Stimulated activated naive CD8-positive, alpha-beta T cell treated with anti-CD3 and anti-CD28 coated beads, Interleukin-15, Interleukin-2, amounts not matched to agents 100 U/mL and 50 U/mL, for 24 hours (primary cell): ENCODE measurements around the gene C1D.

ENCODE experiments used
- ATAC-seq: fragments of 150-1000 bp; cut with Tn5 transposase; one replicate; pipeline ENCODE4 v1.10.0; 2021
- DNase-seq: peaks from one replicate; pipeline ENCODE4 v3.0.0; 2021

C1D gene

GRCh38 chr2:68057658-68058396 is 5.0 kb downstream of the C1D start:
- DNase-seq (no peak), ATAC-seq (no peak)

DNA sequence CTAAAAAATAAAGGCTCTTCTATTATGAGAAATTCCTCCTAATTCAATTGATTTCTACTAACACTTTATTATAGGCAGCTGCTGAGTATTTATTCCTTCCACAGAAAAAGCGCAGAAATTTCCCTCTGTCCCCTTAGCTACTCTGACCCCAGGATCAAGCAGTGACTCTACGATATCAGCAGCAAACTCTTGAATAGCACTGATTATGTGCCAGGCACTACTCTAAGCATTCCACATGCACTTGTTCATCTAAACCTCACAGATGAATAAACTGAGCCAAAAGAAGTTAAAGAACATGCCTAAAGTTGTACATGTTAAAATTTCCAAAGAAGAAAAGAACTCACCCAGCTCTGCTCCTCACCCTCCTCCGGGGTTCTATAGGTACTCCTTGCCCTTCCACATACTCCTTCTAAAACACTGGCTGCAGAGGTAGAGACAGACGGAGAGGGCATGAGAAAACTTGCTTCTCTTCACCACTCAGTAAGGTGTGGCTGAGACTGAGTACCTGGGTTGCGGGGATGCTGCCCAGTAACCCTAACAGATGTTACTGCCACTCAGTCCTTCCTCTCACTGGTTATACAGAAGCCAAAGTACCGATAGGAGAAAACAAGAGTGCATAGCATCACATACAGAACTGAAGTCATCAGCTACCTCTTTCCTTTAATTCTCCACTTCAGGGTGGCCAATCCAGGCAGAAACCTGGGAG is 9.9 kb downstream of the C1D start:
- DNase-seq, result no peak
- ATAC-seq, result no peak

DNA sequence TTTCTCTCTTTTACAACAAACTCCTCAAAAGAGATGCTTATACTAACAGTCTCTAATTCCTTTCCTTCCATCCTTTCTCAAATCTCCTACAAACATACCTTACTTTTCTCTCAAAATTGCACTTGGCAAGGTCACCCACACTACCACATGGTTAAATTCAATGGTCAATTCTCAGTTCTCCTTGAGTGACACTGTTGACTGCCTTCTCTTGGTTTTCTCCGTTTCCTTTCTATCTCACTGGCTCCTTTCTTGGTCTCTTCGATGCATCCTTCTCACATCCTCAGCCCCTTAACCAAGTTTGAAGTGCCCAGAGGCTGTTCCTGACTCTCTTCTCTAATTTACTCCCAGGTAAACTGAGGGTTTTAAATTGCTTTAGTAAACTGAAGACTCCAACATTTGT is 12.5 kb downstream of the C1D start:
- DNase-seq, result no peak
- no peak for ATAC-seq

DNA sequence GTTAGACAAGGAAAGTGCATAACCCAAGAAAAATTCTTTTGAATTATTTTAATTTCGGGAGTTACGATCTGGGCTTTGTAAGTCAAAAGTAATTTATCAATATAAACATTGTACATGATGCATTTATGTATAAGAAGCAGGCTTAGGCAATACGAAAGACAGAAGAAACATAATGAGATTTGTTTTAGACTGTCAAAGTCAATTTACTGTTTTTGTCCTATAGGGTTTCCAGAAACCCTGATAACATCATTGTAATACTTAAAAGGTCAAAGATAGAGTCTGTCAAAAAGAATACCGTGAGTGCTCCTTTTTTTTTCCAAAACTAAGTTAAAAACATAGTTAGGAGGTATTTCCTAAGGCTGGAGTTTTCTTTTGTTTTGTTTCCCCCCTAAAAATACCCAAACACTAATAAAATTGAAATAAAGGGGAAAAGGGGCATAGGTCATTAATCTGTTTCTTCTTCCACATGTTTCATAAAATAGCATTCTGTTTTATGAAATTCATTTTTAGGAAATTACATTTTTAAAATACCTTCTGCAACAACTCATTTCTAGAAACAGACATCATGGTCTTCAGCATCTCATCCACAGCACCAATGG is 16.1 kb downstream of the C1D start:
- ATAC-seq (no peak), DNase-seq (no peak)

DNA sequence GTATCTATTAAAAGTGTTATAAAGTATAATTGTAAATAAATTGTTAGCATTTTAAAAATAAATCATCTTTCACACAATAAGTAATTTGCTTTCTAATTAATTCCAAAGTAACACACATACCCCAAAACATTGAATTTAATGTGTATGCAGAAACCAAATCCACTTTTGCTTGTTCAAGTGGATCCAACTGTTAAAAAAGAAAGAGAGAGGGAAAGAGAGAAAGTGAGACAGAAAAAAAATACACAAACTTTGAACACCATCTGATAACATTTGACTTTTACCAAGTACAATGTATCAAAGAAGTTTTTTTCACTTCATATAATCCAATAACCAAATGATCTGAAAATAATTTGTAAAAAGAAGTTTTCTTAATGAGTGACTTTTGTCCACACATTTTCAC is 16.6 kb downstream of the C1D start:
- no peak for DNase-seq
- no peak for ATAC-seq

DNA sequence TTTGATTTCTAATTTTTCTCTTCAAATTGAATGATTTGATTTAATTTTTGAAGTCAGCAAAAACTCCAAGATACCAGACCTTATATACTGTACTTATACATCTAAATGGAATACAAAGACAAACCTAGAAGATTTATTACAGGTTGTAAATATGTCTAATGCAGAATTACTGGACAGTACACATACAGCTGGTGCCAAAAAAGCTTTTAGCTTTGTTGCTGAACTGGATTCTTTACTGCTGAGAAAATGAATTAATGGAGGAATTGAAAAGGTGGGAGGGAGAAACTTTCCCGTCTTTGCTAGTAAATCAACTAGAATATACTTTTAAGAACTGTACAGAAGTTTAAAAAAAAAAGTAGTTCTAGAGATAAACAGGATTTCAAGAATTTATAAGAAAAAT is 17.5 kb downstream of the C1D start:
- ATAC-seq (no peak), DNase-seq (no peak)

GRCh38 chr2:68044099-68044498 is 18.7 kb downstream of the C1D start:
- DNase-seq (no peak), ATAC-seq (no peak)

- DNase-seq, result no peak
- no peak for ATAC-seq
These were observed 19.1 kb downstream of the C1D start for GRCh38 chr2:68043695-68044094.

- no peak for ATAC-seq
- no peak for DNase-seq
These were observed 19.8 kb downstream of the C1D start for GRCh38 chr2:68043032-68043431.

- ATAC-seq (no peak), DNase-seq (no peak)
These were observed 21.0 kb downstream of the C1D start for GRCh38 chr2:68041704-68042245.

DNA sequence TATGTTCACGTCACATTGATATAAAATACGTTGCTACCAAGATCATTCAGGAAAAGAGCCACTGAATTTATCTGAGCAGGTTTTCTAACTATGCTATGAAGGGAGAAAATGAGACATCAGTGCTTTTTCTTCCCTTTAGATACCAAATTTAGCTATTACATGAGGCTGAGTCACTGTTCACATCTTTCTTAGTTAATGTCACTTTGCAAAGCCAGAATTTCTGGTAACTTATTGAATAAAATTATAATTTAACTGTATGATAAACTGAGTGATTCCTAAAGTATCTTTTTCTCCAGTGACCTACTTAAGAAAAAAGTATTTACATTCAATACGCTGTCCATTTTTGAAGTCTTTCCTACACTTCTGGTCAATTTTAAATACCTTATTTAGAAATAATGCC is 22.7 kb downstream of the C1D start:
- no peak for ATAC-seq
- no peak for DNase-seq

DNA sequence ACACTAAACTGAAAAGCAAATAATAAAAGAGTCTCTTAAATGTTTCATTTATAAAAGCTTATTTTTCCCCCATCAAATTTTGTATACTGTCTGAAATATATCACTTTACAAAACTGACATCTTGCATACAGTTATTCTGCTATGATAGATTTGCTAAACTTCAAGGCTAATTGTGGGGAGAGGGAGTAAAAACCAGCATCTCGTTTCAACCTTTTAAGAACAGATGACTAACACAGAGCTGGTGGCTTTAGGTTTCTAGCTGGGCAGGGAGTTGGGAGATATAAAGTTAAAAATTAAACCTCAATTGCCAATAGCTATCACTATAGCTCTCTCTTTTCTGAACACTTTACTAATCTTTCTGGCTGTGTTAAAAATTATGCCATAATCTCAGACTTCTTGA is 23.5 kb downstream of the C1D start:
- peak; percentile 40 for ATAC-seq
- no peak for DNase-seq

GRCh38 chr2:68032702-68033101 is 30.1 kb downstream of the C1D start:
- no peak for ATAC-seq
- no peak for DNase-seq

DNA sequence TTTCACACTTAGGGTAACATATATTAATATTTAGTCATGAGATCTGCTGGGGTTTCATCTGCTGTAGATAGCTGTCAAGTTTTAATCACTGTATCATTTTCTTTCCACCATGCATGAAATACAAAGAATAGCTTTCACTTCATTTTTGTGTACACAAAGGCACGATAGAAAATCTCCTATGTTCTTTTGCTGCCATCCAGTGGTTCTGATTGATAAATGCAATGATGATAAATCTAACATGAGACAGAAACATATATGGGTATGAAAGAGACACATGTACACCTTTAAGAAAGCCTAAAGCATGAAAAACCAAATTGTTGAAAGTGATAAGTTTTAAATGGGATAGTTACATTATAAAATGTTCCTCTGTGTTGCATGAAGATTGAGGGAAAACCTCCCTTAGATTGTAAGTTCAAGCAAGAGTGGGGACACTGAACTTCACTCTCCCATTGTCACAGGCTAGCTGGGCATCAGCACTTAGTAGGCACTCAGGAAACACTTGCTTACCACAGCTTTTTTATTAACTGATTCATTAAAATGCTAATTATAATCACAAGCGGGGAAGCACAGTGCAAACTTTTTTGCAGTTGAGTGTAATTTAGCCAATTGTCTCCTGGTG is 31.2 kb downstream of the C1D start:
- ATAC-seq (no peak), DNase-seq (no peak)

GRCh38 chr2:68031043-68031442 is 31.8 kb downstream of the C1D start:
- DNase-seq, result no peak
- ATAC-seq, result no peak

DNA sequence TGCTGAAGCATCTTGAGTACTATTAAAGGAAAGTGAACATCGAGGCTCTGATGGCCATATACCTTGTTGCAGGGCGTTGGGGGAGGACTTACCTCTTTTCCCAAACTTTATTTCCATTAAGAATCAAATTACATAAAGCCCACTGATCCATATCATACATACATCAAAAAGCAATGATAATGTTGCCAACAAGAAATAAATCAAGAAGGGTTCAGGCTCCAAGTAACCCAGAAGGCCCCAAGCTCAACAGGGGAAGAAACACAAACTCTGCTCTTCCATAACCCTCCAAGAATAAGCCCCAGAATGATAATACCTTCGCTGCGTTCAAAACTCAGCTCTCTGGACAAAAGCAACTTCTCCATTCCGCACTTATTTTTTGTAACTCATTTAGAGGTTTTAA is 32.3 kb downstream of the C1D start:
- DNase-seq (no peak), ATAC-seq (no peak)

DNA sequence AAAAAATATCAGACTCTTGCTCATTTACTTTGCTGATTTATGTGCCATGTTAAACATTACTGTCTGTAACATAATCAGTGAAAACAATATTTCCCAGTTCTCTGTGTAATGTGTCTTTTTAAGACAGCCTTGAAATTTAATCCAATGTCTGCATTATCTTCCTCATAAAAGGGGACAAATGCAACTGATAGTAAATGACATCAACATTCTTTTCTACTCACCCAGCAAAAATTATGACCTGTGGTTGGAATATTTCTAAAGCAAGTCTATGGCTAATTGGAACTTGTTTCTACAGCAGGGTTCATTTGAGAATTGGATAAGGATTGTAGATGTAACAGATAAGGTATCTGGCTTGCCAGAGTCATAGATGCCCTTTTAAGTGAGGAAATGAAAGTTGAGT is 34.8 kb downstream of the C1D start:
- no peak for ATAC-seq
- no peak for DNase-seq

DNA sequence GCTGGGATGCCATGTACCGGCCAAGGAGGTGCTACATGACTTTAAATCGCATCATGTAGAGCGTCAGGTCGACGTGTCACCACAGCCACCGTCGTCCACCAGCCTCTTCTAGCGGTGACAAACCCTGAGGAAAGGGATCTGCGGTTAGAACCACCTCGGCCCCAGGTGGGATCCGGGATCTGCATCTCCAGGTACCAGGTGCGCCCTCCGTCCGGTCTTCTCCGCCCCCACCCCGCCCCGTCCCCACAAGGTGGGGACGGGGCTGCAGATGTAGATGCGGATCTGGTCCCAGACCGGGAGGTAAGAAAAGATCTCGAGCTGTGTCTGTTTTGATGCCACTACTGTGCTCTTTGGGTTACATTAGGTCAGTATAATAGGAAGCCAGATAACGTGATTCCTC is 38.4 kb downstream of the C1D start:
- DNase-seq (no peak), ATAC-seq (no peak)

GRCh38 chr2:68023904-68024303 is 38.9 kb downstream of the C1D start:
- DNase-seq (no peak), ATAC-seq (no peak)

- ATAC-seq (no peak), DNase-seq (no peak)
These were observed 44.1 kb downstream of the C1D start for GRCh38 chr2:68018727-68019126.

DNA sequence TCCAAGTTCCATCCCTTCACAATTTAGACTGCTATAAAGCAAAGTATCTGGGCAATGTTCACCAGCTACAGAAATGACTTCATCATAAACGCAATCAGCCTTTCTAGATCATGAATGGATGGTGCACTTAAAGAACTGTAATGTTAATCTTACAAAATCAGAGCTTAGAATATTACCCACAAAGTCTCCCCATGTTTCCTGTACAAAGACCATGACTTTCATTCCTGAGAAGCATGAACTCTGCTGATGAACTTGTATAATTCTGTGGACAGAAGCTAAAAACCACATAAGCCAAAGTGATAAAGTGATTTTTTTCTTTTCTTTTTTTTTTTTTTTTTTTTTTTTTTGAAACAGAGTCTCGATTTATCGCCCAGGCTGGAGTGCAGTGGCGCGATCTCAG is 53.3 kb downstream of the C1D start:
- ATAC-seq (no peak), DNase-seq (no peak)

DNA sequence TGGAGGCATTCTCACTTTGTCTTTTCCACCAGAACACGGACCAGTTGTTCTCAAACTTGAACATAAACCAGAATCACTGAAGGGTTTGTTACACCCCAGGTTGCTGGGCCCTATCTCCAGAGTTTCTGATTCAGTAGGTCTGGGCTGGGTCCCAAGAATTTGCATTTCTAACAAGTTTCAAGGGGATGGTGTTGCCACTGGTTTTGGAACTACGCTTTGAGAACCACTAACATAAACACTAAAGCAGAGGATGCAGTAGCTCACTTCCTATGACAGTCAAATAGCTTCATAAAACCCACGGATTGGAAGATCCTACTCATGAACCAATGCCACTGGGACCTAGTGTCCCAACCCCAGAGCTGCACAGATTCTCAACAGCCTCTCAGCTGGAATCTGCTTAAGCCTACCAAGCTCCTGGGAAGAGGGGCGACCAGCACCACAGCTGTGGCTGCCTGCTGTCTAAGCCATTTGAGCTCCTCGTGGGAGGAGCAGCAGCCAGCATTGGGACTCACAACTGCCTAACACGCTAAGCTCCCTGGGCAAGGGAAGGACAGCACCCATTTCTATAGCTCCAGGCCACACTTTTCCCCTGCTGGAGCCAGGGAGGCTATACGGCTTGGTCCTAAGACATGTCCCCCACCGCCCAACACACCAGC is 62.5 kb downstream of the C1D start:
- no peak for DNase-seq
- no peak for ATAC-seq
